Adrenal gland (tissue), 12 donors: Measurements from ENCODE around the gene WWC2. TPM values are rescaled to one million over a fixed set of nuclear protein-coding genes. Genes with fewer than 3 reads are reported as not detected.
"Not testable (repeated sequence)": the region's sequence is repeated elsewhere in the genome, so short reads cannot be mapped to it uniquely, and the experiment has no call there.

Experiments used
- DNase-seq, 7 donors: peaks; one replicate each; pipeline ENCODE4 v3.0.0-alpha.2; 2019 to 2020
- H3K27ac ChIP-seq, 5 donors: fragments of 200-600 bp; sonication (generic) in 4 of 5; 1 replicate in 3 of 5; 2 replicates in 2 of 5; pipeline versions ENCODE4 v1.5.1 to v1.8.0; 2016 to 2020; ENCODE audit warnings: mild to moderate bottlenecking in 1 of 5
- H3K27me3 ChIP-seq: fragments of 200-600 bp; 2 replicates; pipeline ENCODE4 v1.8.0; 2021
- H3K36me3 ChIP-seq, 2 donors: fragments of 200-600 bp; replicated peaks in 1 of 2; 1 replicate in 1 of 2; 2 replicates in 1 of 2; pipeline versions ENCODE4 v1.5.1 to v1.8.0; 2018 to 2022
- H3K4me1 ChIP-seq, 2 donors: fragments of 200-600 bp; replicated peaks in 1 of 2; 1 replicate in 1 of 2; 2 replicates in 1 of 2; pipeline versions ENCODE4 v1.5.1 to v1.8.0; 2018 to 2021
- H3K4me3 ChIP-seq, 4 donors: fragments of 200-600 bp; sonication (generic) in 3 of 4; one replicate each; pipeline ENCODE4 v1.5.1; 2016 to 2018
- H3K9me3 ChIP-seq, 3 donors: fragments of 200-600 bp; sonication (generic) in 1 of 3; replicated peaks in 1 of 3; 1 replicate in 2 of 3; 2 replicates in 1 of 3; pipeline versions ENCODE4 v1.5.1 to v1.8.0; 2016 to 2021
- CTCF ChIP-seq, 6 experiments: fragments of 450-650 bp in 4 of 6; fragments of 200-600 bp in 2 of 6; sonication (generic) in 1 of 6; IDR thresholded peaks; 1 replicate in 5 of 6; 2 replicates in 1 of 6; pipeline versions ENCODE4 v1.5.1 to v1.8.0; 2016 to 2021; ENCODE audit warnings: antibody characterized with exemption in 6 of 6, mild to moderate bottlenecking in 2 of 6, moderate library complexity in 1 of 6
- POLR2A ChIP-seq, 2 donors: fragments of 450-650 bp; IDR thresholded peaks; one replicate each; pipeline ENCODE4 v1.6.1; 2017; ENCODE audit warnings: antibody characterized with exemption in 2 of 2, mild to moderate bottlenecking in 2 of 2, moderate library complexity in 1 of 2
- WGBS, 4 donors: extraction: QIAGEN DNeasy Blood & Tissue Kit in 2 of 4; methylation state at CpG; one replicate each; pipeline versions ENCODE4 v1.1.5 to v1.1.7; 2013 to 2017; 5-methylcytosine and 5-hydroxymethylcytosine counted together
- intact Hi-C, 2 donors: fragments of 100-400 bp; cut with DNase I; formaldehyde crosslinking; loops; one replicate each; pipeline versions ENCODE4 v1.14.1 to v1.15.0; 2022 to 2023
- polyA plus RNA-seq, 3 donors: library from polyadenylated mRNA; stranded (reverse); fragments of 200-250 nt in 2 of 3; fragments of 350-450 nt in 1 of 3; fragmentation: Illumina TruSeq in 1 of 3; extraction: RNeasy Lipid Tissue Mini Kit (QIAGEN cat#74804) in 1 of 3; gene quantifications; one replicate each; pipeline ENCODE4 v1.2.3, GENCODE V29; 2013 to 2014
- total RNA-seq, 9 donors: library from RNA; depleted of rRNA in 4 of 9; stranded (reverse); fragments of >200 nt in 4 of 9; fragments of 120-200 nt in 1 of 9; fragmentation: NEBNext Ultra II Directional in 1 of 9; extraction: Animal tissue kit (Norgen Biotek cat#: 25700) in 1 of 9; gene quantifications; one replicate each; pipeline versions ENCODE4 v1.1.0 to v1.2.4, GENCODE V29; 2013 to 2023
- donor health status: healthy with polysubstance abuse.
- donor health status: Bipolar disorder and iron deficiency.
- donor health status: DM: yes; HTN: yes; CAD: no.
- donor health status: DM: no; HTN: no; CAD: no.
- donor health status: DM: no; HTN: no; CAD: no.
- donor health status: DM: yes; HTN: yes; CAD: no.

WWC2 gene
- total and polyA plus RNA-seq, 12 donors, result 3.1 to 27.9 (median 17.4) TPM

- Histone ChIP-seq H3K36me3 (no peaks in the 10 kb centered on the region), H3K27ac (no peak overlapping the region), H3K4me3 (no peak overlapping the region), H3K4me1 (peaks cover 0 to 5% of the 10 kb centered on the region in 2 donors), H3K27me3 (no peaks in the 10 kb centered on the region), H3K9me3 (no peaks in the 10 kb centered on the region)
- no peak for TF ChIP-seq POLR2A (IDR thresholded peaks at IDR 0.05)
- no peak for TF ChIP-seq CTCF (IDR thresholded peaks at IDR 0.05)
- 83 to 95% (median 93%) methylated on average over 4 of the region's 4 CpGs for WGBS, 4 donors
- intact Hi-C loops, result no loop called here
- no peak for DNase-seq
Observed at GRCh38 chr4:183147983-183148382, 48.9 kb downstream of the WWC2 start.

GRCh38 chr4:183149616-183150539 lies 50.8 kb downstream of the WWC2 start:
- Histone ChIP-seq H3K36me3 (no peaks in the 10 kb centered on the region), H3K4me1 (no peaks in the 10 kb centered on the region), H3K9me3 (no peaks in the 10 kb centered on the region), H3K27me3 (no peaks in the 10 kb centered on the region), H3K27ac (no peak overlapping the region), H3K4me3 (no peak overlapping the region)
- intact Hi-C loops, result no loop called here
- no peak for DNase-seq
- WGBS, 4 donors, result 82 to 91% (median 89%) methylated on average over 5 of the region's 5 CpGs
- TF ChIP-seq CTCF (IDR thresholded peaks at IDR 0.05) (no peak), POLR2A (IDR thresholded peaks at IDR 0.05) (no peak)

DNA sequence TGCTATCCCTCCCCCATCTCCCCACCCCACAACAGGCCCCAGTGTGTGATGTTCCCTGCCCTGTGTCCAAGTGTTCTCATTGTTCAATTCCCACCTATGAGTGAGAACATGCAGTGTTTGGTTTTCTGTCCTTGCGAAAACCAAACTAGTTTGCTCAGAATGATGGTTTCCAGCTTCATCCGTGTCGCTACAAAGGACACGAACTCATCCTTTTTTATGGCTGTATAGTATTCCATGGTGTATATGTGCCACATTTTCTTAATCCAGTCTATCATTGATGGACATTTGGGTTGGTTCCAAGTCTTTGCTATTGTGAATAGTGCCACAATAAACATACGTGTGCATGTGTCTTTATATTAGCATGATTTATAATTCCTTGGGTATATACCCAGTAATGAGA lies 51.6 kb downstream of the WWC2 start:
- intact Hi-C loops, H3K4me3 ChIP-seq, H3K9me3 ChIP-seq, H3K27me3 ChIP-seq, H3K27ac ChIP-seq, H3K36me3 ChIP-seq, DNase-seq, H3K4me1 ChIP-seq: not testable (repeated sequence)
- WGBS, 4 donors, result 93 to 98% (median 98%) methylated on average over 5 of the region's 5 CpGs

- DNase-seq, H3K9me3 ChIP-seq, H3K27me3 ChIP-seq, H3K4me1 ChIP-seq, H3K4me3 ChIP-seq, intact Hi-C loops, H3K36me3 ChIP-seq, H3K27ac ChIP-seq: not testable (repeated sequence)
- WGBS, 4 donors, result 93 to 96% (median 95%) methylated on average over 4 of the region's 4 CpGs
Observed at GRCh38 chr4:183152232-183152631, 53.2 kb downstream of the WWC2 start.

- Histone ChIP-seq H3K4me3 (no peak overlapping the region), H3K4me1 (no peaks in the 10 kb centered on the region), H3K9me3 (no peaks in the 10 kb centered on the region), H3K36me3 (no peaks in the 10 kb centered on the region), H3K27me3 (no peaks in the 10 kb centered on the region), H3K27ac (no peak overlapping the region)
- 91 to 97% (median 95%) methylated on average over 6 of the region's 6 CpGs for WGBS, 4 donors
- DNase-seq, result no peak
- intact Hi-C loops, result no loop called here
- TF ChIP-seq CTCF (IDR thresholded peaks at IDR 0.05), result no peak
- no peak for TF ChIP-seq POLR2A (IDR thresholded peaks at IDR 0.05)
Observed at GRCh38 chr4:183153190-183153916, 54.3 kb downstream of the WWC2 start.
